Heart right ventricle (tissue), 16 donors: ENCODE measurements around the gene ABHD16A. TPM values are rescaled to one million over a fixed set of nuclear protein-coding genes. Genes with fewer than 3 reads are reported as not detected.
A peak's percentile ranks its signal among the peaks of the same experiment; 100 is the strongest.

ENCODE experiments used
- ATAC-seq, 8 donors: fragments of 200-7000 bp; cut with Tn5 transposase; one replicate each; pipeline ENCODE4 v1.9.1; 2020; ENCODE audit warnings: mild to moderate bottlenecking in 8 of 8, moderate library complexity in 8 of 8, moderate number of reproducible peaks in 1 of 8
- DNase-seq, 2 donors: peaks; one replicate each; pipeline ENCODE4 v3.0.0-alpha.2; 2020
- H3K27ac ChIP-seq, 10 donors: fragments of 200-600 bp; sonication (generic) in 2 of 10; one replicate each; pipeline versions ENCODE4 v1.5.0 to v1.8.0; 2020 to 2022; ENCODE audit warnings: mild to moderate bottlenecking in 3 of 10
- H3K27me3 ChIP-seq, 7 donors: fragments of 200-600 bp; one replicate each; pipeline ENCODE4 v1.8.0; 2021 to 2022; ENCODE audit warnings: mild to moderate bottlenecking in 2 of 7
- H3K36me3 ChIP-seq, 9 donors: fragments of 200-600 bp; sonication (generic) in 1 of 9; one replicate each; pipeline versions ENCODE4 v1.5.0 to v1.8.0; 2020 to 2022; ENCODE audit warnings: mild to moderate bottlenecking in 2 of 9
- H3K4me1 ChIP-seq, 9 donors: fragments of 200-600 bp; sonication (generic) in 1 of 9; one replicate each; pipeline versions ENCODE4 v1.5.0 to v1.8.0; 2020 to 2022; ENCODE audit warnings: mild to moderate bottlenecking in 4 of 9
- H3K4me3 ChIP-seq, 10 donors: fragments of 200-600 bp; sonication (generic) in 2 of 10; one replicate each; pipeline versions ENCODE4 v1.5.0 to v1.8.0; 2020 to 2022; ENCODE audit warnings: mild to moderate bottlenecking in 7 of 10, moderate library complexity in 2 of 10
- H3K9me3 ChIP-seq, 11 donors: fragments of 200-600 bp in 10 of 11; sonication (generic) in 2 of 11; one replicate each; pipeline versions ENCODE4 v1.5.0 to v1.8.0; 2013 to 2022; ENCODE audit warnings: mild to moderate bottlenecking in 2 of 11, control low read depth in 1 of 11, moderate library complexity in 1 of 11
- whole genome bisulfite sequencing, 2 donors: extraction: QIAGEN DNeasy Blood & Tissue Kit; methylation state at CpG; one replicate each; pipeline ENCODE4 v1.1.7; 2013; ENCODE audit warnings: inconsistent platforms in 1 of 2; 5-methylcytosine and 5-hydroxymethylcytosine counted together
- intact Hi-C, 10 donors: fragments of 100-400 bp; cut with DNase I; formaldehyde crosslinking; loops; one replicate each; pipeline versions ENCODE4 v1.11.1 to v1.14.2; 2022
- polyA plus RNA-seq, 2 donors: library from polyadenylated mRNA; stranded (reverse); fragments of 200-250 nt; gene quantifications; one replicate each; pipeline ENCODE4 v1.2.3, GENCODE V29; 2013
- total RNA-seq, 10 donors: library from RNA; stranded (reverse); fragmentation: NEBNext Ultra II Directional in 3 of 10; extraction: Animal tissue kit (Norgen Biotek cat#: 25700) in 3 of 10; gene quantifications; one replicate each; pipeline versions ENCODE4 v1.2.1 to v1.2.4, GENCODE V29; 2021 to 2023
- TF ChIP-seq, protein P1 (sequence below), 9 donors: fragments of 200-600 bp; sonication (generic) in 2 of 9; IDR thresholded peaks; one replicate each; pipeline versions ENCODE4 v1.5.0 to v1.8.0; 2021 to 2022; ENCODE audit warnings: antibody characterized with exemption in 9 of 9, mild to moderate bottlenecking in 5 of 9, moderate library complexity in 1 of 9
- donor health status: Arrhythmogenic right ventricular cardiomyopathy.
- donor health status: ischemic (EF 13 %, LVEDD 7.1; RV severe dilation, severe dysfunction).
- donor health status: healthy with polysubstance abuse.
- donor health status: DM: no; HTN: yes; CAD: no.
- donor health status: DM: no; HTN: no; CAD: no.
- donor health status: ischemic (EF 25% LVEDD 6.9; RV normal size, moderate dysfunction).
- donor health status: ischemic (EF 25% LVEDD 5.7; RV mildly dilated, moderate dysfunction).
- donor health status: healthy.
- donor health status: DM: yes; HTN: yes; CAD: no.
- donor health status: Ischemic cardiomyopathy.
- donor health status: ischemic (EF 35%, LVEDD 5.7; RV mildly dilated, moderate dysfunction).
- donor health status: nonischemic (EF 11% LVEDD 7.7; RV severe dilation, severe dysfunction).
- donor health status: DM: yes; HTN: yes; CAD: no.
- donor health status: PGD.
- donor health status: ischemic (EF 29% LVEDD 5.4; RV normal size, mild dysfunction).
- donor health status: nonischemic (EF 23%, LVEDD 6.1; RV moderate dilation, normal function).

The ABHD16A gene
- total and polyA plus RNA-seq, 12 donors: 24.3 to 45.2 (median 28.7) TPM

- Histone ChIP-seq H3K27me3 (no peaks in the 10 kb centered on the region), H3K9me3 (no peaks in the 10 kb centered on the region), H3K4me1 (no peaks in the 10 kb centered on the region), H3K36me3 (peaks cover 3 to 100% (median 98%) of the 10 kb centered on the region in 9 donors), H3K27ac (no peak overlapping the region), H3K4me3 (no peak overlapping the region)
- TF ChIP-seq, protein P1, sequence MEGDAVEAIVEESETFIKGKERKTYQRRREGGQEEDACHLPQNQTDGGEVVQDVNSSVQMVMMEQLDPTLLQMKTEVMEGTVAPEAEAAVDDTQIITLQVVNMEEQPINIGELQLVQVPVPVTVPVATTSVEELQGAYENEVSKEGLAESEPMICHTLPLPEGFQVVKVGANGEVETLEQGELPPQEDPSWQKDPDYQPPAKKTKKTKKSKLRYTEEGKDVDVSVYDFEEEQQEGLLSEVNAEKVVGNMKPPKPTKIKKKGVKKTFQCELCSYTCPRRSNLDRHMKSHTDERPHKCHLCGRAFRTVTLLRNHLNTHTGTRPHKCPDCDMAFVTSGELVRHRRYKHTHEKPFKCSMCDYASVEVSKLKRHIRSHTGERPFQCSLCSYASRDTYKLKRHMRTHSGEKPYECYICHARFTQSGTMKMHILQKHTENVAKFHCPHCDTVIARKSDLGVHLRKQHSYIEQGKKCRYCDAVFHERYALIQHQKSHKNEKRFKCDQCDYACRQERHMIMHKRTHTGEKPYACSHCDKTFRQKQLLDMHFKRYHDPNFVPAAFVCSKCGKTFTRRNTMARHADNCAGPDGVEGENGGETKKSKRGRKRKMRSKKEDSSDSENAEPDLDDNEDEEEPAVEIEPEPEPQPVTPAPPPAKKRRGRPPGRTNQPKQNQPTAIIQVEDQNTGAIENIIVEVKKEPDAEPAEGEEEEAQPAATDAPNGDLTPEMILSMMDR (IDR thresholded peaks at IDR 0.05): no peak
- intact Hi-C loops: no loop called here
- DNase-seq (no peak), ATAC-seq (peak in 3 of 8 donors; percentile 2 to 8 (median 4))
- 88 to 93% methylated on average over 16 to 17 of the region's 17 CpGs for WGBS, 2 donors
These were observed 59.2 kb downstream of the ABHD16A start for GRCh38 chr6:31643818-31644454.

DNA sequence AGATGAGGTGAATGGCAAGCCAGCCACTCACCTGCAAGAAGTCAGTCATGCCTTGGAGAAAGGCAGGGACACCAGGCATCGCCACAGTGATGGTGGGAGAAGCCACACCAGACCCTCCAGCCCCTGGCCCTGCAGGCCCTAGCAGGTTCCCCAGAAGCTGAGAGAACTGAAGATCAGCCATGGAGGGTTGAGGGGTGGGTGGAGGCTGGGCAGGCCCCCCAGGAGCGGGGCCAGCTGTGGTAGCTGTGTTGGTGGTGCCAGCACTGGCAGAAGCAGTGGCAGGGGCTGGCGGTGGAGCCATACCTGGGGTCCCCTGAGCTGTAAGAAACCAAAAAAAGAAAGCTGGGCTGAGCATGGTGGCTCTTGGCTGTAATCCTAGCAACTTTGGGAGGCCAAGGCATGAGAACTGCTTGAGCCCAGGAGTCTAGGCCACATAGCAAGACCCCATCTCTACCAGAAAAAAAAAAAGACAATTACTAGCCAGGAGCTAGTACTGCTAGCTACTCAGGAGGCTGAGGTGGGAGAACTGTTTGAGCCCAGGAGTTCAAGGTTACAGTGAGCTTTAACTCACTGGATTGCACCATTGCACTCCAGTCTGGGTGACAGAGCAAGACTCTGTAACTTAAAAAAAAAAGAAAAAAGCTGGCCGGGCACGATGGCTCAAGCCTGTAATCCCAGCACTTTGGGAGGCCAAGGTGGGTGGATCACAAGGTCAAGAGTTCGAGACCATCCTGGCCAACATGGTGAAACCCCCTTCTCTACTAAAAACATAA, 60.1 kb downstream of the ABHD16A start:
- Histone ChIP-seq H3K36me3 (peaks cover 3 to 100% (median 96%) of the 10 kb centered on the region in 9 donors), H3K9me3 (no peaks in the 10 kb centered on the region), H3K4me1 (peaks cover 0 to under 1% (median 0%) of the 10 kb centered on the region in 9 donors), H3K4me3 (no peak overlapping the region), H3K27ac (no peak overlapping the region), H3K27me3 (no peaks in the 10 kb centered on the region)
- TF ChIP-seq, protein P1 (IDR thresholded peaks at IDR 0.05): no peak
- no peak for ATAC-seq
- intact Hi-C loops: no loop called here
- WGBS, 2 donors: 93 to 95% methylated on average over 6 of the region's 6 CpGs
- no peak for DNase-seq

GRCh38 chr6:31641370-31641769, 61.8 kb downstream of the ABHD16A start:
- Histone ChIP-seq H3K9me3 (no peaks in the 10 kb centered on the region), H3K4me1 (peaks cover 0 to 9% (median 0%) of the 10 kb centered on the region in 9 donors), H3K27me3 (no peaks in the 10 kb centered on the region), H3K4me3 (no peak overlapping the region), H3K36me3 (peaks cover 12 to 100% (median 97%) of the 10 kb centered on the region in 9 donors), H3K27ac (no peak overlapping the region)
- TF ChIP-seq, protein P1 (IDR thresholded peaks at IDR 0.05): no peak
- no peak for DNase-seq
- 85 to 89% methylated on average over 4 of the region's 4 CpGs for WGBS, 2 donors
- intact Hi-C loops: no loop called here
- no peak for ATAC-seq

DNA sequence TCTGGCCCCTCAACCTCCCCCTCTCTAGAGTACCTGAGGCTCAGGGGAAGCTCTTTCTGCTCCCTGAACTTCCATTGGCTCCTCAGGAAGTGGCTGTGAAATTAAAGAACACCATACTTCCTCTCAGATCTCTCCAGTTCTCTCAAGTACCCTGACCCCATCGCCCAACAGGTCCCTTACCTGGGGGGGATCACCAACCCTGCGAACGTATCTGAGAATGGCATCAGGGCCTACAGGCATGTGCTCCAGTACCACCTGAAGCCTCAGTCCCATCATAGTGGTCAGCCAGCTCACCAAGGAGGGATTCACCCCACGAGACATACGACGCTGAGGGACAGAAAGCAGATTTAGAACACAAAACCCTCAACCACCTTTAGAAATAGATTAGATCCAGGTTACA, 62.5 kb downstream of the ABHD16A start:
- H3K27me3 ChIP-seq: no peaks in the 10 kb centered on the region
- H3K4me1 ChIP-seq: peaks cover 0 to 9% (median 0%) of the 10 kb centered on the region in 9 donors
- TF ChIP-seq, protein P1 (IDR thresholded peaks at IDR 0.05): no peak
- no peak overlapping the region for H3K27ac ChIP-seq
- peaks cover 15 to 100% (median 97%) of the 10 kb centered on the region in 9 donors for H3K36me3 ChIP-seq
- no peak for ATAC-seq
- H3K9me3 ChIP-seq: no peaks in the 10 kb centered on the region
- 95 to 97% methylated on average over 6 of the region's 6 CpGs for WGBS, 2 donors
- intact Hi-C loops: no loop called here
- no peak for DNase-seq
- no peak overlapping the region for H3K4me3 ChIP-seq
